B cell (primary cell): ENCODE measurements around the gene EBF3.

Source experiments
- EZH2 ChIP-seq: IDR thresholded peaks from 2 replicates; pipeline ENCODE4 v1.6.1; 2012; ENCODE audit warnings: borderline replicate concordance, low read depth, mild to moderate bottlenecking, moderate library complexity, low read length; ENCODE audit not compliant: insufficient read depth, poor library complexity, severe bottlenecking
- TF ChIP-seq, protein P1 (sequence below): fragments of 200-600 bp; IDR thresholded peaks from one replicate; pipeline ENCODE4 v1.8.0; 2022; ENCODE audit warnings: antibody characterized with exemption, mild to moderate bottlenecking

DNA sequence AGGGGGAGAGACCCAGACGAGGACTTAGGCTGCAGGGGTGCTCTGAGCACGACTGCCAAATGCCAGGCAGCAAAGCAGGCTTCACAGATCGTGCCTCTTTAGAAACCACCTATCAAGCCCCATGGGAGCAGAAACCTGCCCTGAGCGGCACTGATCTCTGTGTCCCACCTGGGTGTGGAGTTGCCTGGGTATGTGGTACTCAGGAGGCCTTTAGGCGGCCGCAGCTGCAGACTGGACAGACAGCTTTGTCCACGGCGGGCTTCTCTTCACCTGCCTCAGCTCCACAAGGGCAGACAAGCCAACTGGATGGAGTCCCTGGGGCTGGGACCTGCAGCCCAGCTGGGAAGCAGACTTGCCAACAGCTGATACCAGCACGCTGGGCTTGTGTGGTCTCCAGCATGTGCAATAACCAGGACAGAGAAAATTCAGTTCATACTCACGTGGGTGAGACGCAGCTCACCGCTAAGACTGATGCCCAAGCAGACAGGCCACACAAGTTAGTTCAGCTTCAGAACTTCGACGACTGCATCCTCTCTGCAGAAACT, 163.2 kb downstream of the EBF3 start:
- TF ChIP-seq, protein P1, sequence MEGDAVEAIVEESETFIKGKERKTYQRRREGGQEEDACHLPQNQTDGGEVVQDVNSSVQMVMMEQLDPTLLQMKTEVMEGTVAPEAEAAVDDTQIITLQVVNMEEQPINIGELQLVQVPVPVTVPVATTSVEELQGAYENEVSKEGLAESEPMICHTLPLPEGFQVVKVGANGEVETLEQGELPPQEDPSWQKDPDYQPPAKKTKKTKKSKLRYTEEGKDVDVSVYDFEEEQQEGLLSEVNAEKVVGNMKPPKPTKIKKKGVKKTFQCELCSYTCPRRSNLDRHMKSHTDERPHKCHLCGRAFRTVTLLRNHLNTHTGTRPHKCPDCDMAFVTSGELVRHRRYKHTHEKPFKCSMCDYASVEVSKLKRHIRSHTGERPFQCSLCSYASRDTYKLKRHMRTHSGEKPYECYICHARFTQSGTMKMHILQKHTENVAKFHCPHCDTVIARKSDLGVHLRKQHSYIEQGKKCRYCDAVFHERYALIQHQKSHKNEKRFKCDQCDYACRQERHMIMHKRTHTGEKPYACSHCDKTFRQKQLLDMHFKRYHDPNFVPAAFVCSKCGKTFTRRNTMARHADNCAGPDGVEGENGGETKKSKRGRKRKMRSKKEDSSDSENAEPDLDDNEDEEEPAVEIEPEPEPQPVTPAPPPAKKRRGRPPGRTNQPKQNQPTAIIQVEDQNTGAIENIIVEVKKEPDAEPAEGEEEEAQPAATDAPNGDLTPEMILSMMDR = no peak
- no peak for TF ChIP-seq EZH2
